ENCODE data around the gene AP4E1.
"Not testable (repeated sequence)": the region's sequence is repeated elsewhere in the genome, so short reads cannot be mapped to it uniquely, and the experiment has no call there.

Gene AP4E1

DNA sequence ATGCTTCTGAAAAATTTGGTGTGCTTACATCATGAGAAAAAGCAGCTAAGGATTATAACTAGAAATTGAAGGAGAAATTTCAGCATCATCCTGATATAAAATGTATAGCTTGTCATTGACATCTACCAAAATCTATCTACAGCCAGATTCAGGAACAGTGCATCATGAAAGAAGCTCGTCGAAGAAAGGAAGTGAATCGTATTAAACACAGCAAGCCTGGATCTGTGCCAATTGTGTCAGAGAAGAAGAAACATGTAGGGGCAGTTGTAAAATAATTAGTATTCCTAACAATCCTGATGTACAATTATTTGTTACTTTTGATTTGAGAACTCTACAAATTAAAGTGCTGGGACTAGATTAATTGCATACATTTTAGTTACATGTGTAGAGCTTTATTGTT lies 37.2 kb downstream of the AP4E1 start:
- no peaks in the 10 kb centered on the region for H3K4me1 ChIP-seq (ENCODE audit: low read length)
- no peak overlapping the region for H2AFZ ChIP-seq (ENCODE audit: low read depth, low read length)
- no peaks in the 10 kb centered on the region for H3K79me2 ChIP-seq (ENCODE audit: low read length)
- no peaks in the 10 kb centered on the region for H4K20me1 ChIP-seq (ENCODE audit: insufficient read depth, low read length)
- no peaks in the 10 kb centered on the region for H3K9me3 ChIP-seq (ENCODE audit: insufficient read depth, low read length)
- H3K27ac ChIP-seq (ENCODE audit: low read length): no peak overlapping the region
- peaks cover 14% of the 10 kb centered on the region for H3K36me3 ChIP-seq (replicated peaks; ENCODE audit: low read depth, low read length)
- TF ChIP-seq EZH2phosphoT487 (IDR thresholded peaks at IDR 0.05; ENCODE audit: low read depth): no peak
- TF ChIP-seq, protein P1, sequence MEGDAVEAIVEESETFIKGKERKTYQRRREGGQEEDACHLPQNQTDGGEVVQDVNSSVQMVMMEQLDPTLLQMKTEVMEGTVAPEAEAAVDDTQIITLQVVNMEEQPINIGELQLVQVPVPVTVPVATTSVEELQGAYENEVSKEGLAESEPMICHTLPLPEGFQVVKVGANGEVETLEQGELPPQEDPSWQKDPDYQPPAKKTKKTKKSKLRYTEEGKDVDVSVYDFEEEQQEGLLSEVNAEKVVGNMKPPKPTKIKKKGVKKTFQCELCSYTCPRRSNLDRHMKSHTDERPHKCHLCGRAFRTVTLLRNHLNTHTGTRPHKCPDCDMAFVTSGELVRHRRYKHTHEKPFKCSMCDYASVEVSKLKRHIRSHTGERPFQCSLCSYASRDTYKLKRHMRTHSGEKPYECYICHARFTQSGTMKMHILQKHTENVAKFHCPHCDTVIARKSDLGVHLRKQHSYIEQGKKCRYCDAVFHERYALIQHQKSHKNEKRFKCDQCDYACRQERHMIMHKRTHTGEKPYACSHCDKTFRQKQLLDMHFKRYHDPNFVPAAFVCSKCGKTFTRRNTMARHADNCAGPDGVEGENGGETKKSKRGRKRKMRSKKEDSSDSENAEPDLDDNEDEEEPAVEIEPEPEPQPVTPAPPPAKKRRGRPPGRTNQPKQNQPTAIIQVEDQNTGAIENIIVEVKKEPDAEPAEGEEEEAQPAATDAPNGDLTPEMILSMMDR (IDR thresholded peaks at IDR 0.05; ENCODE audit: low read depth, low read length): no peak
- no peak overlapping the region for H3K4me3 ChIP-seq (ENCODE audit: low read length)
- H3K9ac ChIP-seq (ENCODE audit: low read length): no peak overlapping the region
- H3K4me2 ChIP-seq (ENCODE audit: low read length): no peak overlapping the region
- H3K27me3 ChIP-seq (ENCODE audit: low read depth, low read length): no peaks in the 10 kb centered on the region

DNA sequence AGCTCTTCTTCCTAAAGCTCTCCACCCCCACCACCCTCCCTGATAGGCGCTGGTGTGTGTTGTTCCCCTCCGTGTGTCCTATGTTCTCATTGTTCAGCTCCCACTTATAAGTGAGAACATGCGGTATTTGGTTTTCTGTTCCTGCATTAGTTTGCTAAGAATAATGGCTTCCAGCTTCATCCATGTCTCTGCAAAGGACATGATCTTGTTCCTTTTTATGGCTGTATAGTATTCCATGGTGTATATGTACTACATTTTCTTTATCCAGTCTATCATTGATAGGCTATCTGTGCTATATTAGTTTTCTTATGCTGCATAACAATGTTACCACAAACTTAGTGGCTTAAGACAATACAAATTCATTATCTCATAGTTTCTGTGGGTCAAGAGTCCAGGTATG lies 42.3 kb downstream of the AP4E1 start:
- H2AFZ ChIP-seq (ENCODE audit: low read depth, low read length); H3K79me2 ChIP-seq (ENCODE audit: low read length); H3K9ac ChIP-seq (ENCODE audit: low read length); H3K4me3 ChIP-seq (ENCODE audit: low read length); H3K4me2 ChIP-seq (ENCODE audit: low read length); H3K27ac ChIP-seq (ENCODE audit: low read length); H3K27me3 ChIP-seq (ENCODE audit: low read depth, low read length); H3K9me3 ChIP-seq (ENCODE audit: insufficient read depth, low read length); H3K4me1 ChIP-seq (ENCODE audit: low read length); H4K20me1 ChIP-seq (ENCODE audit: insufficient read depth, low read length): not testable (repeated sequence)
- peaks cover 42% of the 10 kb centered on the region for H3K36me3 ChIP-seq (replicated peaks; ENCODE audit: low read depth, low read length)

DNA sequence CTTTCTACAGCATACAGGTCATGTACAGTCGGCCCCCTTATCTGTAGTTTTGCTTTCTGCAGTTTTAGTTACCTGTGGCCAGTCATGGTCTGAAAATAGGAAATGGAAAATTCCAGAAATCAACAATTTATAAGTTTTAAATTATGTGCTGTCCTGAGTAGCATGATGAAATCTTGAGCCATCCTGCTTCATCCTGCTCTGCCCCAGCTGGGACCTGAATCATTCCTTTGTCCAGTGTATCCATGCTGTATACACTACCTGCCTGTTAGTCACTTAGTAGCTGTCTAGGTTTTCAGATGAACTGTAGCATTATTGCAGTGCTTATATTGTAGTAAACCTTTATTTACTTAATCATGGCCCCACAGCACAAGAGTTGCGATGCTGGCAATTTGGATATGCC lies 44.8 kb downstream of the AP4E1 start:
- no peak overlapping the region for H3K27ac ChIP-seq (ENCODE audit: low read length)
- H3K4me3 ChIP-seq (ENCODE audit: low read length): no peak overlapping the region
- H3K9ac ChIP-seq (ENCODE audit: low read length): no peak overlapping the region
- TF ChIP-seq, protein P1 (IDR thresholded peaks at IDR 0.05; ENCODE audit: low read depth, low read length): no peak
- no peak for TF ChIP-seq EZH2phosphoT487 (IDR thresholded peaks at IDR 0.05; ENCODE audit: low read depth)
- no peak overlapping the region for H2AFZ ChIP-seq (ENCODE audit: low read depth, low read length)
- H3K9me3 ChIP-seq (ENCODE audit: insufficient read depth, low read length): no peaks in the 10 kb centered on the region
- H4K20me1 ChIP-seq (ENCODE audit: insufficient read depth, low read length): no peaks in the 10 kb centered on the region
- no peaks in the 10 kb centered on the region for H3K4me1 ChIP-seq (ENCODE audit: low read length)
- no peak overlapping the region for H3K4me2 ChIP-seq (ENCODE audit: low read length)
- H3K27me3 ChIP-seq (ENCODE audit: low read depth, low read length): no peaks in the 10 kb centered on the region
- H3K36me3 ChIP-seq (replicated peaks; ENCODE audit: low read depth, low read length): peaks cover 63% of the 10 kb centered on the region
- H3K79me2 ChIP-seq (ENCODE audit: low read length): no peaks in the 10 kb centered on the region

DNA sequence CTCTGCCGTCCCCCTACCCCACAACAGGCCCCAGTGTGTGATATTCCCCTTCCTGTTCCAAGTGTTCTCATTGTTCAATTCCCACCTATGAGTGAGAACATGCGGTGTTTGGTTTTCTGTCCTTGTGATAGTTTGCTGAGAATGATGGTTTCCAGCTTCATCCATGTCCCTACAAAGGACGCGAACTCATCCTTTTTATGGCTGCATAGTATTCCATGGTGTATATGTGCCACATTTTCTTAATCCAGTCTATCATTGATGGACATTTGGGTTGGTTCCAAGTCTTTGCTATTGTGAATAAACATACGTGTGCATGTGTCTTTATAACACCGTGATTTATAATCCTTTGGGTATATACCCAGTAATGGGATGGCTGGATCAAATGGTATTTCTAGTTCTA lies 46.4 kb downstream of the AP4E1 start:
- H3K36me3 ChIP-seq (replicated peaks; ENCODE audit: low read depth, low read length): peaks cover 74% of the 10 kb centered on the region
- H3K4me3 ChIP-seq (ENCODE audit: low read length); H3K4me1 ChIP-seq (ENCODE audit: low read length); H3K4me2 ChIP-seq (ENCODE audit: low read length); H4K20me1 ChIP-seq (ENCODE audit: insufficient read depth, low read length); H2AFZ ChIP-seq (ENCODE audit: low read depth, low read length); H3K27me3 ChIP-seq (ENCODE audit: low read depth, low read length); H3K9ac ChIP-seq (ENCODE audit: low read length); H3K9me3 ChIP-seq (ENCODE audit: insufficient read depth, low read length); H3K79me2 ChIP-seq (ENCODE audit: low read length); H3K27ac ChIP-seq (ENCODE audit: low read length): not testable (repeated sequence)

DNA sequence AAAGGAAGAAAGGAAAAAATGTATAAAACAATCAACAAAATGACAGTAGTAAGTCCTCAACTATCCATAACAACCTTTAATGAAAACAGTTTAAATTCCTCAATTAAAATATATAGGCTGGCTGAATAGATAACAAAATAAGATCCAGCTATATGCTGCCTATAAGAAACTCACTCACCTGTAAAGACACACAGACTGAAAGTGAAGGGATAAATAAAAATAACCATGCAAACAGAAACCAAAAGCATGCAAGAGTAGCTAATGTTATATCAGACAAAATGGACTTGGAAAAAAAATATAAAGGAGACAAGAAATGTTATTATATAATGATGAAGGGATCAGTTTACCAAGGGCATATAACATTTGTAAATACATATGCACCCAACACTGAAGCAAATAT lies 51.2 kb downstream of the AP4E1 start:
- Histone ChIP-seq H3K36me3 (replicated peaks; ENCODE audit: low read depth, low read length) (peaks cover 89% of the 10 kb centered on the region), H3K27ac (ENCODE audit: low read length) (no peak overlapping the region), H3K4me2 (ENCODE audit: low read length) (no peak overlapping the region), H3K79me2 (ENCODE audit: low read length) (no peaks in the 10 kb centered on the region), H4K20me1 (ENCODE audit: insufficient read depth, low read length) (no peaks in the 10 kb centered on the region), H3K27me3 (ENCODE audit: low read depth, low read length) (no peaks in the 10 kb centered on the region), H3K4me1 (ENCODE audit: low read length) (no peaks in the 10 kb centered on the region), H3K9ac (ENCODE audit: low read length) (no peak overlapping the region), H2AFZ (ENCODE audit: low read depth, low read length) (no peak overlapping the region), H3K9me3 (ENCODE audit: insufficient read depth, low read length) (peaks cover 19% of the 10 kb centered on the region; the same call in 1 of the 2 replicates), H3K4me3 (ENCODE audit: low read length) (no peak overlapping the region)
- TF ChIP-seq EZH2phosphoT487 (IDR thresholded peaks at IDR 0.05; ENCODE audit: low read depth): no peak
- TF ChIP-seq, protein P1 (IDR thresholded peaks at IDR 0.05; ENCODE audit: low read depth, low read length): no peak

Data from OCI-LY3 (cell line).